Karpas-422 (cell line): Measurements from ENCODE around the gene GAL3ST2. TPM values are rescaled to one million over a fixed set of nuclear protein-coding genes. Genes with fewer than 3 reads are reported as not detected.
"Not testable (repeated sequence)": the region's sequence is repeated elsewhere in the genome, so short reads cannot be mapped to it uniquely, and the experiment has no call there.

ENCODE experiments used
- DNase-seq: peaks from one replicate; pipeline ENCODE4 v3.0.0-alpha.2; 2015
- H2AFZ ChIP-seq: fragments of 200-600 bp; sonication (generic); 2 replicates; pipeline ENCODE4 v1.6.1; 2014; ENCODE audit warnings: antibody characterized with exemption, low read length, mixed read lengths
- H3K27ac ChIP-seq: fragments of 200-600 bp; sonication (generic); 2 replicates; pipeline ENCODE4 v1.5.1; 2014; ENCODE audit warnings: mild to moderate bottlenecking, low read length, moderate library complexity
- H3K27me3 ChIP-seq: fragments of 200-600 bp; sonication (generic); 2 replicates; pipeline ENCODE4 v1.6.1; 2014; ENCODE audit warnings: low read length, mixed read lengths
- H3K36me3 ChIP-seq: fragments of 200-600 bp; sonication (generic); 2 replicates; pipeline ENCODE4 v1.6.1; 2014; ENCODE audit warnings: low read length, mixed read lengths; ENCODE audit not compliant: insufficient read depth
- H3K4me1 ChIP-seq: fragments of 200-600 bp; sonication (generic); 2 replicates; pipeline ENCODE4 v1.6.1; 2014; ENCODE audit warnings: mild to moderate bottlenecking, low read length, mixed read lengths
- H3K4me2 ChIP-seq: fragments of 200-600 bp; sonication (generic); 2 replicates; pipeline ENCODE4 v1.6.1; 2014; ENCODE audit warnings: low read length, low read depth, mild to moderate bottlenecking; ENCODE audit not compliant: poor library complexity, severe bottlenecking
- H3K4me3 ChIP-seq: fragments of 200-600 bp; sonication (generic); 2 replicates; pipeline ENCODE4 v1.5.1; 2014; ENCODE audit warnings: mild to moderate bottlenecking, antibody characterized with exemption, low read length, mixed read lengths
- H3K79me2 ChIP-seq: fragments of 200-600 bp; sonication (generic); 2 replicates; pipeline ENCODE4 v1.6.1; 2014; ENCODE audit warnings: mild to moderate bottlenecking, low read length, mixed read lengths
- H3K9ac ChIP-seq: fragments of 200-600 bp; sonication (generic); 2 replicates; pipeline ENCODE4 v1.6.0; 2014; ENCODE audit warnings: low read length
- H3K9me2 ChIP-seq: fragments of 200-600 bp; sonication (generic), shearing (Covaris generic); replicated peaks from 2 replicates; pipeline ENCODE4 v1.6.0; 2014; ENCODE audit warnings: mild to moderate bottlenecking, low read length, moderate library complexity; ENCODE audit not compliant: insufficient read depth
- H3K9me3 ChIP-seq: fragments of 300-700, 200-600 bp; sonication (generic); 2 replicates; pipeline ENCODE4 v1.6.1; 2014; ENCODE audit warnings: low read length, mixed read lengths
- H4K20me1 ChIP-seq: fragments of 200-600 bp; sonication (generic); 2 replicates; pipeline ENCODE4 v1.6.1; 2014; ENCODE audit warnings: mild to moderate bottlenecking, antibody characterized with exemption, low read length, low read depth; ENCODE audit not compliant: insufficient read depth
- total RNA-seq: library from RNA; depleted of rRNA; stranded (reverse); fragments of >200 nt; shearing (Covaris generic); gene quantifications from 2 replicates; pipeline ENCODE4 v1.2.3, GENCODE V29; 2014; ENCODE audit warnings: low replicate concordance

The GAL3ST2 gene
- total RNA-seq, 1 experiment from 2014 or later, result not detected

- not testable (repeated sequence) for H4K20me1 ChIP-seq, H3K4me2 ChIP-seq, H3K9me2 ChIP-seq, H3K27ac ChIP-seq, H3K9ac ChIP-seq, H2AFZ ChIP-seq, H3K9me3 ChIP-seq, H3K79me2 ChIP-seq, H3K27me3 ChIP-seq, DNase-seq, H3K4me3 ChIP-seq, H3K4me1 ChIP-seq
- peaks cover 30% of the 10 kb centered on the region for H3K36me3 ChIP-seq
Measured at GRCh38 chr2:241759893-241760292, 16.7 kb upstream of the GAL3ST2 start.

DNA sequence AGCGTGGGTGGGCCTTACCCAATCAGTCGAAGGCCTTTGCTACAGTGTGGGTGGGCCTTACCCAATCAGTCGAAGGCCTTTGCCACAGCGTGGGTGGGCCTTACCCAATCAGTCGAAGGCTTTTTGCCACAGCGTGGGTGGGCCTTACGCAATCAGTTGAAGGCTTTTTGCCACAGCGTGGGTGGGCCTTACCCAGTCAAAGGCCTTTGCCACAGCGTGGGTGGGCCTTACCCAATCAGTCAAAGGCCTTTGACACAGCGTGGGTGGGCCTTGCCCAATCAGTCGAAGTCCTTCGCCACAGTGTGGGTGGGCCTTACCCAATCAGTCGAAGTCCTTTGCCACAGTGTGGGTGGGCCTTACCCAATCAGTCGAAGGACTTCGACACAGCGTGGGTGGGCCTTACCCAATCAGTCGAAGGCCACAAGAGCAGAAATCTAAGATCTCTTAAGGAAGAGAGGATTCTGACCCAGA, 16.3 kb upstream of the GAL3ST2 start:
- Histone ChIP-seq H3K9me2 (no peaks in the 10 kb centered on the region), H3K4me1 (no peaks in the 10 kb centered on the region), H3K9me3 (peaks cover 10% of the 10 kb centered on the region), H2AFZ (no peak overlapping the region), H3K27ac (no peak overlapping the region), H4K20me1 (no peaks in the 10 kb centered on the region), H3K36me3 (peaks cover 30% of the 10 kb centered on the region), H3K4me3 (no peak overlapping the region), H3K79me2 (no peaks in the 10 kb centered on the region), H3K27me3 (no peaks in the 10 kb centered on the region), H3K9ac (no peak overlapping the region), H3K4me2 (no peak overlapping the region)
- peak; percentile 54 for DNase-seq

DNA sequence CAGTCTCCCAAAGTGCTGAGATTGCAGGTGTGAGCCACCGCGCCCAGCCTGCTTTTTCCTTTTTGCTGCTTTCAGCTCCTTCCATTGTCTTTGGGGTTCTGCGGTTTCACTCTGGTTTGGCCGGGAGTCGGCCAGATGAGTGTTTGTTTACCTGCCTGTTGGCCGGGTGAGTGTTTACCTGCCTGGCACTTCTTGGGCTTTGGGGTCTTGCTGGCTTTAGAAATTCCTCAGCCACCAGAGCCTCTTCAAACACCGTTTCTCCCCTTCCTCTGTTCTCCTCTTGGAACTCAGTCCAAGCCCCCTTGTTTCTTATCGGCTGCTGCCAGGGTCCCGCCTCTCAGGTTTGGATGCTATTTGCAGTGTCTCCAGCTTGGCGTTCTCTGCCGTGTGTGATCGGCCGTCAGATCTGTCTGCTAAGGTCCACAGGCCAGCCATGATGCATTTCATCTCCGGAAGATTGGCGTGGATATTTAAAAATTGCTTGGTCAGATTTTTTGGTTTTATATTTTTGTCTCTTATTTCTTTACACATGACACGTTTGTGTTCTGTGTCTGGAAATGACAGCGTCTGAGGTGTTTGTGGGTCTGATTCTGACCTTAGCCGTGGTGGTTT, 14.2 kb upstream of the GAL3ST2 start:
- no peaks in the 10 kb centered on the region for H4K20me1 ChIP-seq
- peaks cover 10% of the 10 kb centered on the region for H3K9me3 ChIP-seq
- H3K4me3 ChIP-seq, result no peak overlapping the region
- H3K9me2 ChIP-seq, result no peaks in the 10 kb centered on the region
- no peaks in the 10 kb centered on the region for H3K27me3 ChIP-seq
- no peaks in the 10 kb centered on the region for H3K79me2 ChIP-seq
- H2AFZ ChIP-seq, result no peak overlapping the region
- H3K4me2 ChIP-seq, result no peak overlapping the region
- no peak for DNase-seq
- H3K27ac ChIP-seq, result no peak overlapping the region
- H3K4me1 ChIP-seq, result no peaks in the 10 kb centered on the region
- H3K36me3 ChIP-seq, result peaks cover 30% of the 10 kb centered on the region
- no peak overlapping the region for H3K9ac ChIP-seq

DNA sequence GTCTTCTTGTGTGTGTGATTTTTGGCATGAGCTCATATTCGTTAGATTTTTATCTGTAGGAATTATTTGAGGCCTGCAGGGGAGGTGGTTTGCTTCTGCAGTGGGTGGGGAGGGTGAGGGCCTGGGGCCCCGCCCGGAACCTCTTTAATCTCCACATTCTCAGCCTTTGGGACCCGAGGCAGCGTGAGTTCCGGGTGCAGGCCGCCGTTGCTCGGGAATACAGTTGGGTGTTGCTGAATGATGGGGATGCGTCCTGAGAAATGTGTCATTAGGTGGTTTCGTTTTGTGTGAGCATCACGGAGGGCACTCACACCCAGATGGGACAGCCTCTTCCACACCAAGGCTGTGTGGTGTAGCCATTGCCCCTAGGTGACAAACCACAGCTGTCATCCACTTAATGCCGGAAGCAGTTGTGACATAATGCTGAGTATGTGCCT, 13.7 kb upstream of the GAL3ST2 start:
- Histone ChIP-seq H3K79me2 (no peaks in the 10 kb centered on the region), H3K9me3 (peaks cover 10% of the 10 kb centered on the region), H3K4me1 (no peaks in the 10 kb centered on the region), H3K36me3 (peaks cover 28% of the 10 kb centered on the region), H2AFZ (no peak overlapping the region), H3K4me2 (no peak overlapping the region), H3K27me3 (no peaks in the 10 kb centered on the region), H3K9ac (no peak overlapping the region), H3K4me3 (no peak overlapping the region), H3K27ac (no peak overlapping the region), H4K20me1 (no peaks in the 10 kb centered on the region), H3K9me2 (no peaks in the 10 kb centered on the region)
- no peak for DNase-seq

GRCh38 chr2:241763551-241764274, 12.9 kb upstream of the GAL3ST2 start:
- Histone ChIP-seq H3K4me1 (no peaks in the 10 kb centered on the region), H3K9ac (no peak overlapping the region), H3K9me2 (no peaks in the 10 kb centered on the region), H3K79me2 (no peaks in the 10 kb centered on the region), H3K4me2 (no peak overlapping the region), H4K20me1 (no peaks in the 10 kb centered on the region), H3K27ac (no peak overlapping the region), H3K4me3 (no peak overlapping the region), H3K9me3 (peaks cover 10% of the 10 kb centered on the region), H3K36me3 (peaks cover 22% of the 10 kb centered on the region), H3K27me3 (no peaks in the 10 kb centered on the region), H2AFZ (no peak overlapping the region)
- DNase-seq, result no peak

DNA sequence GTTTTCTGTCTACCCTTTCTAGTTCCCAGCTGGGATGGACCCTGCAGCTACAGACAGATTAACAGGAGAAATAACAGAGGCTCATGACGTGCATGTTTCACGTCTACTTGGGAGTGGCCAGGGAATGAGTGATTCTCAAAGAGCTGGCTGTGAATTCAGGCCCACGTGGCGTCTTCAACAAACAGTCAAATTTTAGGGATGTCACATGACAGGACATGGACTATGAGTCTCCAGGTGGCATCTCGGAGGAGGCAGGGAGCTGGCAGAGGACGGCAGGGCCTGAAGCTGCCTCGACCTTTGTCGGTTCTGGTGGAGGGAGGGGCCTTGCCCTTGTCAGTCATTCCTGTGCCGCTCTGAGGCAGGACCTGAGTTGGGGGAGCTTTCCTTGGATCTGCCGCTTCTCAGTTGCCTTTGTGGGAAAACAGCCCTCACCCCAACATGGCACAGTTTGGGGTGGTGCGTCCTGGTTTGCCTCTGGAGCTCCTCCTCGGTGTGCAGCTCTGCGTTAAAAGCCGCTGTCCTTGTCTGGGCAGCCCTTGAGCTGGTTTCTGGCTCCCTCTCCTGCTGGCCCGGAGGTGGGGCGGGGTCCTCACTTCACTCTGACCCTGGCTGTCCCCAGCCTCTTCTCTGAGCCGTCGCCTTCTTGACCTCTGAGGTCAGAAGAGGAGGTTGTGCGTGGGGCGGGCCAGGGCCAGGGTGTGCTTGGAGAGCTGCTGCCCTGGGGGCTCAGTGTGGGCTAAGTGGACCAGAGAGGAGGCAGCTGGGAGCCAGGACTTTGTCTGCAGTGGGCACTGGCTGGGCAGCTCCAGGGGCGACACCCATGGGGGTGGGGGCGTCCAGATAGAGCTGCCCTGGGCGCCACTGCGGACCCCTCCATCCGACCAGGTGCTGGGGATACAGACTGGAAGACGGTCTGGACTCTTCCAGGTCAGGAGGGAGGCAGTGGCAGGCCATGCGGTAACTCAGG, 12.1 kb upstream of the GAL3ST2 start:
- Histone ChIP-seq H3K9ac (no peak overlapping the region), H3K4me1 (no peaks in the 10 kb centered on the region), H4K20me1 (no peaks in the 10 kb centered on the region), H3K9me2 (no peaks in the 10 kb centered on the region), H3K79me2 (no peaks in the 10 kb centered on the region), H3K9me3 (peaks cover 3% of the 10 kb centered on the region), H2AFZ (no peak overlapping the region), H3K27ac (no peak overlapping the region), H3K4me2 (no peak overlapping the region), H3K4me3 (no peak overlapping the region), H3K36me3 (peaks cover 13% of the 10 kb centered on the region), H3K27me3 (no peaks in the 10 kb centered on the region)
- DNase-seq, result no peak

DNA sequence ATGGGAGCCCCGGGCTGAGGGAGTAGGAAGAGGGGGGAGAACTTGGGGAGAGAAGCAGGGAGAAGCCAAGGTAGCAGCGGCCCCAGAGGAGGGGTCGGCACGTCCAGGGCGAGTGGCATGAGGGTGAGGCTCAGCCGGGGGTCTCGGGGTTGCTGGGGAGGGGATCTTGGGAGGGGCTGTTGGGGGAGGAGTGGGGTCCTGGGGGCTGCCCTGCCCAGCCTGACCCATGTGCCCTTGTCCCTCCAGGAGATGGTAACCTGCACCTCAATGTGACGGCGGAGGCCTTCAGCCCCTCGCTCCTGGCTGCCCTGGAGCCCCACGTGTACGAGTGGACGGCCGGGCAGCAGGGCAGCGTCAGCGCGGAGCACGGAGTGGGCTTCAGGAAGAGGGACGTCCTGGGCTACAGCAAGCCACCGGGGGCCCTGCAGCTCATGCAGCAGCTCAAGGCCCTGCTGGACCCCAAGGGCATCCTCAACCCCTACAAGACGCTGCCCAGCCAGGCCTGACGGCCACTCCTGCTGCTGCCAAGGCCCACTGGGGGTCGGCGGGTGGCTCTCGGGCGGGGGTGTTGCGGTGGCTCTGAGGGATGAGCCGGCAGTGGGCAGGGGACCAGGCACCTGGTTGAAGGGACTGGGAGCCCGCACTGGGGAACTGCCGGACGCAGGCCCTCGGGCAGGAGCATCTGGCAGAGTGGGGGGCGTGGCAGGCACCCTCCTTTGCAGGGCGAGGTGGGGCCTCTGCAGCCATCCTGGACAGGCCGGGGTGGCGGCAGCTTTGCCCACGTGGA, 9.0 kb upstream of the GAL3ST2 start:
- Histone ChIP-seq H3K9me3 (no peaks in the 10 kb centered on the region), H3K4me3 (no peak overlapping the region), H2AFZ (no peak overlapping the region), H3K9me2 (no peaks in the 10 kb centered on the region), H3K79me2 (no peaks in the 10 kb centered on the region), H4K20me1 (no peaks in the 10 kb centered on the region; the same call in 1 of the 2 replicates), H3K4me2 (no peak overlapping the region), H3K27me3 (no peaks in the 10 kb centered on the region), H3K4me1 (peaks cover 18% of the 10 kb centered on the region), H3K36me3 (no peaks in the 10 kb centered on the region), H3K9ac (no peak overlapping the region), H3K27ac (no peak overlapping the region)
- no peak for DNase-seq
